GM12801 (cell line): ENCODE measurements around the gene TNIK.

Experiments used
- TF ChIP-seq, protein P1 (sequence below): IDR thresholded peaks from one replicate; pipeline ENCODE4 v1.5.1; 2011; ENCODE audit warnings: control low read depth; ENCODE audit not compliant: insufficient read length; ENCODE audit errors: extremely low read depth

Gene TNIK

DNA sequence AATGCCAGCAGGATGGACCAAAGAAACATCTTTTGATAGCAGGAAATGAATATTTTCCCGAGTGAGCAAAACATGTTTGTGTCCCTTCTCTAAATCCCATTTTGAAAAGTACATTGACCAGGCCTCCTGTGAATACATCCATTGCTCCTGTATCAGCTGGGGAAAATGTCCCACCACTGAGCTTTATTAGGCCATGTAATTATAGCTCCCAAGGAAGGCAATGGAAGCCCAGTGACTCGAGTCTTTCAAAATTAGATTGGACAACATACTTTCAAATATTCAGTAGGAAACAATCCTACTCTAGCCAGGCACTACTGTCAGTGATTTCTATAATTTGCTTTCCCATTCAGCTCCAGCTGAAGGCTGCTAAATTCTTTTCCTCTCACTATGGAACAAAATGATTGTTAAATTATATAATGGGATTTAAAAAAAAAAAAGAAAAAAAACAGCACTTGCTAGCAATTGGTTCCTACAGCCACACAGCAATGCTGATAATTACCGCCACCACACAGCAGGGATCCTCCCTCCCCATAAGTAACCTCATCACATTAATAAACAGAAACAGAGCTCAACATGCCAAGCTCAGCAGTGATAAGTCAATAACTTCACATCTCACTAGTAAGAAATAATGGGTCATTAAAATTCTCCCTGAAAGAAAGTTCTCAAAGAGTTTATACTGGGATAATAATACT lies 261.3 kb downstream of the TNIK start:
- TF ChIP-seq, protein P1, sequence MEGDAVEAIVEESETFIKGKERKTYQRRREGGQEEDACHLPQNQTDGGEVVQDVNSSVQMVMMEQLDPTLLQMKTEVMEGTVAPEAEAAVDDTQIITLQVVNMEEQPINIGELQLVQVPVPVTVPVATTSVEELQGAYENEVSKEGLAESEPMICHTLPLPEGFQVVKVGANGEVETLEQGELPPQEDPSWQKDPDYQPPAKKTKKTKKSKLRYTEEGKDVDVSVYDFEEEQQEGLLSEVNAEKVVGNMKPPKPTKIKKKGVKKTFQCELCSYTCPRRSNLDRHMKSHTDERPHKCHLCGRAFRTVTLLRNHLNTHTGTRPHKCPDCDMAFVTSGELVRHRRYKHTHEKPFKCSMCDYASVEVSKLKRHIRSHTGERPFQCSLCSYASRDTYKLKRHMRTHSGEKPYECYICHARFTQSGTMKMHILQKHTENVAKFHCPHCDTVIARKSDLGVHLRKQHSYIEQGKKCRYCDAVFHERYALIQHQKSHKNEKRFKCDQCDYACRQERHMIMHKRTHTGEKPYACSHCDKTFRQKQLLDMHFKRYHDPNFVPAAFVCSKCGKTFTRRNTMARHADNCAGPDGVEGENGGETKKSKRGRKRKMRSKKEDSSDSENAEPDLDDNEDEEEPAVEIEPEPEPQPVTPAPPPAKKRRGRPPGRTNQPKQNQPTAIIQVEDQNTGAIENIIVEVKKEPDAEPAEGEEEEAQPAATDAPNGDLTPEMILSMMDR, result no peak

DNA sequence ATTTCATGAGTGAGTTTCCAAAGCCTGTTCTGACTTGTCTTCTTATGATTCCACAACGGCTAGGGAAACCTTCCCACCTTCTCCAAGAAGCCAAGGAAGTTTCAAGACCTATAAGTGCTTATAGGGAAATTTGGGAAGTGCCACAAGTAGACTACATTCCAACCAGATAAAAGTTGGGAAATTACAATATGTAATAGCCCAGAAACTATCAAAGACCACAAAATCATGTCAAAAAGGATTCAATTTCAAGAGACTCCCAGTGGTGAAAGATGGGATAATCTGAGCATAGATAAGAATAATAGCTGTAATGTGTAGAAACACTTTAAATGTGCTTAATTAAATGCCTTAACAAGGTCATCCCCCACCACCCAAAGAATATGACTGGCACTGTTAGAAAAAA lies 264.5 kb downstream of the TNIK start:
- TF ChIP-seq, protein P1, result no peak

DNA sequence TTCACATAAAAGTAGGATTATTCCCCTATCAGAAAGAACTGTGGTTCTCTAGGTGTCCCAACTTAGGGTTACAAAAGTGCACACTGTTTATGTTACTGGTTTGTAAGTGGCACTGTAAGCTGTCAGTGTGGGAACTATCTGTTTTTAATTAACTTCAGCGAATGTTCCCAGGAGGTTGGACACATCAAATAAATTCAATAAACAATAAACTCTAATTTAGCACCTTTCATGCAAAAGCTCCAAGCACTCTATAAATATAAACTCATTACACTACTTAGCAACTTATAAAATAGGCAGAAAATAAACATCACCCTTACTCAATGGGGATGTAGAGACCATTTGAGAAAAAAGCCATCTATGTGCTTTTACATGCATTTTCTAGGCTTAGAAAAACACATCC lies 265.2 kb downstream of the TNIK start:
- TF ChIP-seq, protein P1, result no peak

DNA sequence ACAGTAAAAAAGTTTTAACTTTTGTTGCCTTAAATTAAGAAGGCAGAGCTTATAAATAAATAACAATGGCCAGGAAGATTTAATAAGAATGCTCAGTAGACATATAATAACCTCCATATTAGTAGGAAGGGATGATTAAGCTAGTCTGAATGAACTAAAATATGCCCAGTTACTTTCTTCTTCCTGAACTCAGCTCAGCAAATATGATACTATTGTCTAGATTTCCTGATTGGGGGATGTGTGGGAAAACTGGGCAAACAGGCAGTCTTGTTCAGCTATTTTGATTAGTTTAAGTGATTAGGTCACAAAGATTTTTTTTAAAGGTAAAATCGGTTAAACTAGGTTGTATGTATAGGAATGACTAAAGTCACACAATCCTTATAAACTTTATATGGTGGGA lies 266.5 kb downstream of the TNIK start:
- TF ChIP-seq, protein P1, result no peak

DNA sequence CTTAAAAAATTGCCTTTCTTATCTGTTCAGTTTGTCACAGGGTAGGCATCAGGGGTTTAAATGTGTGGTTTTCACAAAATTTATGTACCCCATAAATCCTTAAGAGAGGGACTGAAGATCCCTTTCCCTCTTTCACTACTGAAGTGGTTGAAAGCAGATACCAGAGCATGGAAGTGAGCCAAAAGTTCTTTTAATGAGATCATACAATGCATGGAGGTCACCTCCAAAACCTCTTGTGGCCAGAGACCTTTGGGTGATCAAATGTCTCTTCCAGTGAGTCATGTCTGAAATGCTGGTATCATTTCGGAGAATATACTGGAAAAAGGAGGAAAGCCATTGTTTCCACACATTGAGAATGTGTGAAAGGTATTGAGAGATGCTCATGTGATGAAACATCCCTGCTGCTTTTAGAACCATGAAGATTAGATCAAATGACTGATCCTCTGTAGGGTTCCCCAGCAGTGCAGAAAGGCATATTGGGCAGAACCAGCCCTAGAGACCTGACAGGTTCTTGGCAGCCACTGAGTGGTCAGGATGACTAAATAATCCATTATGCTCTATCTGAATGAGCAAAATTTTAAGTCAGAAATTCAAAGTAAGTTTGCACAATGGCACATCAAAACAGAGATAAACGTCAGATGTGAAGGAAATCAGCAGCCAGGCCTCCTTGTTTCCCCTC lies 267.9 kb downstream of the TNIK start:
- TF ChIP-seq, protein P1, result no peak

- TF ChIP-seq, protein P1, result no peak
Measured at GRCh38 chr3:171190668-171191067, 269.5 kb downstream of the TNIK start.

DNA sequence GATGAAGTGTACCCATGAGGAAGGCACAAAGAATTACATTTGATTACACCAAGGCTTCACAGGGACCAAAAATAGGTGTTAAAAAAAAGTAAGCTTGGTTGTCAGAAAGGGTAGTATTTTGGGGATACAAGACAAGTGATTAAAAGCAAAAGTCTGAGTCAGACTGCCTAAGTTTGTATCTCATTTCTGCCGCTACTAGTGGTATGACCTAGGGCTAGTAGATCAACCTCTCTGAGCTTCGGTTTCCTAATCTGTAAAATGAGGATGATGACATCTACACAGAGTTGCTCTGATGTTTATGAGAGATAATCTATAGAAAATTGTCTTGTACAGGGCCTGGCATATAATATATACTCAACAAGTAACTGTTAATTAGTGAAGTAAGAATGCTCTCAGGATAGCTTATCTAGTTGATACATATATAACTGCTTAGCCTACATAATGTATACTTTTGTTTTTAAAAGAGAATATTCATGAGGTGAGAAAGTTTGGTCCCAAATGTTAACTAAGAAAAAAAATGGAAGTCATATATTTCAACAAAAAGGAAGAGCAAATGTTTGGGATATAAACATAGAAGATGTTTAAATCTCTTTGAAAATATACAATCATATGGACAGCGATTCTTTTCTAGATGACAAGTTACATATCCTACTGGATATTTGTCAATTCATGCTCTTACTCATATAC lies 270.7 kb downstream of the TNIK start:
- TF ChIP-seq, protein P1, result no peak
